Hematopoietic multipotent progenitor cell (in vitro differentiated cells): Measurements from ENCODE around the gene RBPJ. TPM values are rescaled to one million over a fixed set of nuclear protein-coding genes. Genes with fewer than 3 reads are reported as not detected.

Experiments used
- DNase-seq, 3 donors: peaks; one replicate each; pipeline ENCODE4 v3.0.0-alpha.2; 2011 to 2015; ENCODE audit warnings: low read depth in 2 of 3, low spot score in 2 of 3
- total RNA-seq: library from RNA; depleted of rRNA; stranded (reverse); fragments of >200 nt; gene quantifications from one replicate; pipeline ENCODE4 v1.2.3, GENCODE V29; 2012

The RBPJ gene
- total RNA-seq, 1 donor = 31.8 TPM

- DNase-seq = no peak
Measured at GRCh38 chr4:26478330-26478729, 157.5 kb downstream of the RBPJ start.

- no peak for DNase-seq
Measured at GRCh38 chr4:26482508-26483462, 162.0 kb downstream of the RBPJ start.

- no peak for DNase-seq
Measured at GRCh38 chr4:26484032-26484515, 163.3 kb downstream of the RBPJ start.

GRCh38 chr4:26484516-26484915 is 163.7 kb downstream of the RBPJ start:
- DNase-seq = no peak

Other genes starting within 250 kb of the RBPJ start
- gene CCKAR, start 169.5 kb downstream of the RBPJ start, total RNA-seq = not detected